Keratinocyte (primary cell): ENCODE data around the gene CAPSL. TPM values are rescaled to one million over a fixed set of nuclear protein-coding genes. Genes with fewer than 3 reads are reported as not detected.

Experiments used
- DNase-seq: peaks from one replicate; pipeline ENCODE4 v3.0.0-alpha.2; 2011; ENCODE audit warnings: low read depth, missing footprints, low spot score
- FAIRE-seq: peaks from 2 replicates; lab custom pipeline; 2011; peaks lifted over from hg19 to GRCh38; lab: Jason Lieb, UNC
- H2AFZ ChIP-seq: 2 replicates; pipeline ENCODE4 v1.6.0; 2012; ENCODE audit warnings: low read length, control low read depth, inconsistent platforms; ENCODE audit not compliant: control insufficient read depth
- H3K27ac ChIP-seq: 2 replicates; pipeline ENCODE4 v1.5.1; 2011; ENCODE audit warnings: low read length; ENCODE audit not compliant: control insufficient read depth, insufficient read depth
- H3K27me3 ChIP-seq: 3 replicates; pipeline ENCODE4 v1.6.0; 2011; ENCODE audit warnings: low read length; ENCODE audit not compliant: control insufficient read depth, insufficient read depth; ENCODE audit errors: extremely low read depth
- H3K36me3 ChIP-seq, 2 experiments: 2 replicates in 1 of 2; 3 replicates in 1 of 2; pipeline ENCODE4 v1.5.1; 2011; ENCODE audit warnings: low read length in 2 of 2, mild to moderate bottlenecking in 1 of 2; ENCODE audit not compliant: control insufficient read depth in 2 of 2, insufficient read depth in 2 of 2; ENCODE audit errors: extremely low read depth in 1 of 2
- H3K4me1 ChIP-seq: 3 replicates; pipeline ENCODE4 v1.5.1; 2011; ENCODE audit warnings: low read length; ENCODE audit not compliant: control insufficient read depth, insufficient read depth; ENCODE audit errors: extremely low read depth
- H3K4me2 ChIP-seq: 3 replicates; pipeline ENCODE4 v1.6.0; 2011; ENCODE audit warnings: low read depth, low read length; ENCODE audit not compliant: control insufficient read depth, insufficient read depth; ENCODE audit errors: extremely low read depth
- H3K4me3 ChIP-seq, 3 experiments: fragments of 200-600 bp in 1 of 3; sonication (generic) in 1 of 3; 2 replicates in 2 of 3; 3 replicates in 1 of 3; pipeline ENCODE4 v1.5.1; 2011 to 2016; ENCODE audit warnings: low read length in 3 of 3, mild to moderate bottlenecking in 3 of 3, control low read depth in 2 of 3, inconsistent platforms in 1 of 3, low read depth in 1 of 3, mixed read lengths in 1 of 3, mixed run types in 1 of 3, moderate library complexity in 1 of 3; ENCODE audit not compliant: control insufficient read depth in 2 of 3, insufficient read depth in 2 of 3; ENCODE audit errors: extremely low read depth in 1 of 3
- H3K79me2 ChIP-seq: 2 replicates; pipeline ENCODE4 v1.6.0; 2012; ENCODE audit warnings: low read length; ENCODE audit not compliant: control insufficient read depth, insufficient read depth
- H3K9ac ChIP-seq: 3 replicates; pipeline ENCODE4 v1.6.0; 2011; ENCODE audit warnings: low read length; ENCODE audit not compliant: control insufficient read depth, insufficient read depth; ENCODE audit errors: extremely low read depth
- H3K9me1 ChIP-seq: 3 replicates; pipeline ENCODE4 v1.6.0; 2011; ENCODE audit warnings: low read length; ENCODE audit not compliant: control insufficient read depth, insufficient read depth; ENCODE audit errors: extremely low read depth
- H3K9me3 ChIP-seq: 2 replicates; pipeline ENCODE4 v1.5.1; 2012; ENCODE audit warnings: low read depth, low read length; ENCODE audit not compliant: control insufficient read depth
- H4K20me1 ChIP-seq: 3 replicates; pipeline ENCODE4 v1.6.0; 2011; ENCODE audit warnings: low read length; ENCODE audit not compliant: control insufficient read depth, insufficient read depth; ENCODE audit errors: extremely low read depth
- CTCF ChIP-seq, 3 experiments: IDR thresholded peaks in 1 of 3; conservative IDR thresholded peaks in 1 of 3; optimal IDR thresholded peaks in 1 of 3; 2 replicates in 2 of 3; 3 replicates in 1 of 3; pipeline versions ENCODE3 to v1.5.1; 2011; ENCODE audit warnings: low read length in 3 of 3, mild to moderate bottlenecking in 3 of 3, moderate library complexity in 2 of 3, control low read depth in 1 of 3, inconsistent platforms in 1 of 3; ENCODE audit not compliant: insufficient read depth in 2 of 3; ENCODE audit errors: extremely low read depth in 1 of 3
- EZH2 ChIP-seq: IDR thresholded peaks from one replicate; pipeline ENCODE4 v1.6.1; 2012; ENCODE audit warnings: inconsistent platforms, mild to moderate bottlenecking, low read length, moderate library complexity
- dilution Hi-C: fragments of 300-500 bp; cut with MboI; formaldehyde crosslinking; loops from one replicate; pipeline ENCODE4 v1.7.0; 2020; ENCODE audit warnings: low sequenced_read_pairs; ENCODE audit not compliant: extremely low pct_ligation_motif_present
- polyA plus RNA-seq, 5 experiments: library from polyadenylated mRNA; depleted of rRNA in 3 of 5; stranded (reverse) in 3 of 5; stranded (forward) in 1 of 5; unstranded in 1 of 5; fragments of >200 nt; gene quantifications; 1 replicate in 1 of 5; 2 replicates in 3 of 5; 3 replicates in 1 of 5; pipeline versions ENCODE4 v1.2.1 to v1.2.3, GENCODE V29; 2011 to 2012; ENCODE audit warnings: missing spikeins in 2 of 5, low read depth in 1 of 5, low replicate concordance in 1 of 5

The CAPSL gene
- polyA plus RNA-seq, 1 donor (not counting 4 experiments of a cell fraction or from before 2014, with no cell fraction given), result not detected

GRCh38 chr5:35926389-35927051, 11.9 kb downstream of the CAPSL start:
- no peak overlapping the region for H3K4me3 ChIP-seq
- no peaks in the 10 kb centered on the region for H3K36me3 ChIP-seq
- no peaks in the 10 kb centered on the region for H3K9me1 ChIP-seq
- H3K9me3 ChIP-seq, result no peaks in the 10 kb centered on the region
- peak; percentile 94 for FAIRE-seq
- no peak overlapping the region for H3K4me2 ChIP-seq
- no peaks in the 10 kb centered on the region for H3K79me2 ChIP-seq
- dilution Hi-C loops, result no loop called here
- H3K4me1 ChIP-seq, result peaks cover 10% of the 10 kb centered on the region
- no peak overlapping the region for H2AFZ ChIP-seq
- H3K9ac ChIP-seq, result no peak overlapping the region
- H3K27ac ChIP-seq, result no peak overlapping the region
- peak; percentile 7 for DNase-seq
- peaks cover 5% of the 10 kb centered on the region for H3K27me3 ChIP-seq
- H4K20me1 ChIP-seq, result no peaks in the 10 kb centered on the region
- no peak for TF ChIP-seq EZH2
- peak; percentile 78 to 89 (median 87) for TF ChIP-seq CTCF (optimal IDR thresholded peaks at IDR 0.05 in 1 of 3, IDR thresholded peaks at IDR 0.05 in 1 of 3, conservative IDR thresholded peaks at IDR 0.05 in 1 of 3; ENCODE audit: extremely low read depth in 1 of 3, insufficient read depth in 2 of 3, low read length in 3 of 3)

- Histone ChIP-seq H2AFZ (peak overlapping the region; percentile 76), H3K4me2 (peak overlapping the region; percentile 22), H3K36me3 (no peaks in the 10 kb centered on the region), H3K9me1 (no peaks in the 10 kb centered on the region), H3K27ac (no peak overlapping the region), H3K9ac (no peak overlapping the region), H3K27me3 (peaks cover 5% of the 10 kb centered on the region), H4K20me1 (no peaks in the 10 kb centered on the region), H3K9me3 (no peaks in the 10 kb centered on the region), H3K79me2 (no peaks in the 10 kb centered on the region), H3K4me3 (no peak overlapping the region), H3K4me1 (peaks cover 10% of the 10 kb centered on the region)
- FAIRE-seq, result peak; percentile 62
- DNase-seq, result no peak
- TF ChIP-seq EZH2, result no peak
- peak; percentile 80 to 99 (median 88) for TF ChIP-seq CTCF (optimal IDR thresholded peaks at IDR 0.05 in 1 of 3, IDR thresholded peaks at IDR 0.05 in 1 of 3, conservative IDR thresholded peaks at IDR 0.05 in 1 of 3; ENCODE audit: extremely low read depth in 1 of 3, insufficient read depth in 2 of 3, low read length in 3 of 3)
- dilution Hi-C loops, result no loop called here
Measured at GRCh38 chr5:35924950-35925722, 13.3 kb downstream of the CAPSL start.
